HG03575 (cell line): ENCODE data around the gene BMP8B.
"Not testable (repeated sequence)": the region's sequence is repeated elsewhere in the genome, so short reads cannot be mapped to it uniquely, and the experiment has no call there.

ENCODE experiments used
- ATAC-seq: cut with Tn5 transposase; IDR thresholded peaks from one replicate; pipeline ENCODE4 v1.9.1; 2021; ENCODE audit not compliant: unreplicated experiment, insufficient number of reproducible peaks, low FRiP score; ENCODE audit errors: extremely low read depth

BMP8B gene

GRCh38 chr1:39788758-39789570, at the start of gene BMP8B:
TSS of gene BMP8B (minus strand) at chr1:39788865. CDS start at chr1:39788485, 380 bp downstream.
- no peak for ATAC-seq

GRCh38 chr1:39836595-39837110, 48.0 kb upstream of the BMP8B start:
- ATAC-seq, result no peak

GRCh38 chr1:39835935-39836594, 47.4 kb upstream of the BMP8B start:
- ATAC-seq, result no peak

- no peak for ATAC-seq
These were observed 46.4 kb upstream of the BMP8B start for GRCh38 chr1:39835110-39835509.

GRCh38 chr1:39833621-39834385, 45.1 kb upstream of the BMP8B start:
- no peak for ATAC-seq

GRCh38 chr1:39833121-39833520, 44.5 kb upstream of the BMP8B start:
- ATAC-seq, result no peak

GRCh38 chr1:39832294-39832693, 43.6 kb upstream of the BMP8B start:
- no peak for ATAC-seq

- no peak for ATAC-seq
These were observed 41.3 kb upstream of the BMP8B start for GRCh38 chr1:39829791-39830533.

GRCh38 chr1:39828734-39829133, 40.1 kb upstream of the BMP8B start:
- no peak for ATAC-seq

- ATAC-seq, result not testable (repeated sequence)
These were observed 39.6 kb upstream of the BMP8B start for GRCh38 chr1:39828255-39828654.

- ATAC-seq, result no peak
These were observed 38.5 kb upstream of the BMP8B start for GRCh38 chr1:39827201-39827600.

- no peak for ATAC-seq
These were observed 37.9 kb upstream of the BMP8B start for GRCh38 chr1:39826583-39826982.

- ATAC-seq, result no peak
These were observed 36.8 kb upstream of the BMP8B start for GRCh38 chr1:39825432-39825941.

GRCh38 chr1:39823450-39823849, 34.8 kb upstream of the BMP8B start:
- not testable (repeated sequence) for ATAC-seq

- ATAC-seq, result no peak
These were observed 33.5 kb upstream of the BMP8B start for GRCh38 chr1:39822146-39822545.

- ATAC-seq, result no peak
These were observed 30.6 kb upstream of the BMP8B start for GRCh38 chr1:39819091-39819812.

GRCh38 chr1:39818482-39818881, 29.8 kb upstream of the BMP8B start:
- ATAC-seq, result no peak
